CD8-positive, alpha-beta memory T cell (primary cell): ENCODE results near the gene MORN5. TPM values are rescaled to one million over a fixed set of nuclear protein-coding genes. Genes with fewer than 3 reads are reported as not detected.

Source experiments
- CTCF ChIA-PET: fragments of 350-600 bp; sonication (Branson Sonifier 250); formaldehyde crosslinking; loops from one replicate; lab custom pipeline; 2021; ENCODE audit warnings: antibody characterized with exemption; lab: Charles Lee
- POLR2A ChIA-PET: fragments of 350-600 bp; sonication (Branson Sonifier 250); formaldehyde crosslinking; loops from one replicate; lab custom pipeline; 2021; ENCODE audit warnings: antibody characterized with exemption; lab: Charles Lee
- DNase-seq, 5 donors: peaks; one replicate each; pipeline versions ENCODE4 v3.0.0 to v3.0.0-alpha.2; 2020 to 2022; ENCODE audit warnings: mixed read lengths in 1 of 5
- H3K27ac ChIP-seq: one replicate; pipeline ENCODE4 v1.7.0; 2013; ENCODE audit warnings: low read depth, mild to moderate bottlenecking, low read length, moderate library complexity
- H3K27me3 ChIP-seq: 2 replicates; pipeline ENCODE4 v1.7.0; 2013; ENCODE audit warnings: low read length, mild to moderate bottlenecking; ENCODE audit not compliant: insufficient read depth, poor library complexity, severe bottlenecking
- H3K36me3 ChIP-seq: 2 replicates; pipeline ENCODE4 v1.7.0; 2013; ENCODE audit warnings: mild to moderate bottlenecking, low read length, moderate library complexity; ENCODE audit not compliant: insufficient read depth
- H3K4me1 ChIP-seq: 2 replicates; pipeline ENCODE4 v1.7.0; 2013; ENCODE audit warnings: mild to moderate bottlenecking, low read length, moderate library complexity; ENCODE audit not compliant: insufficient read depth
- H3K4me3 ChIP-seq: 2 replicates; pipeline ENCODE4 v1.7.0; 2013; ENCODE audit warnings: mild to moderate bottlenecking, low read length
- H3K9me3 ChIP-seq: 2 replicates; pipeline ENCODE4 v1.7.0; 2013; ENCODE audit warnings: mild to moderate bottlenecking, low read length
- H3K27ac Mint-ChIP-seq, 8 donors: one replicate each; pipeline ENCODE4 v1.8.0; 2020 to 2021; ENCODE audit warnings: mixed read lengths in 8 of 8, mild to moderate bottlenecking in 6 of 8, inconsistent platforms in 3 of 8, moderate library complexity in 3 of 8
- H3K27me3 Mint-ChIP-seq, 2 donors: one replicate each; pipeline ENCODE4 v1.8.0; 2020 to 2021; ENCODE audit warnings: mixed read lengths in 2 of 2, mild to moderate bottlenecking in 1 of 2, moderate library complexity in 1 of 2
- H3K36me3 Mint-ChIP-seq, 3 donors: one replicate each; pipeline ENCODE4 v1.8.0; 2020 to 2021; ENCODE audit warnings: mixed read lengths in 3 of 3, inconsistent platforms in 1 of 3, mild to moderate bottlenecking in 1 of 3
- H3K4me1 Mint-ChIP-seq, 3 donors: one replicate each; pipeline ENCODE4 v1.8.0; 2020 to 2021; ENCODE audit warnings: mixed read lengths in 3 of 3, inconsistent platforms in 1 of 3, mild to moderate bottlenecking in 1 of 3
- H3K4me3 Mint-ChIP-seq, 7 donors: one replicate each; pipeline ENCODE4 v1.8.0; 2020 to 2021; ENCODE audit warnings: mixed read lengths in 7 of 7, mild to moderate bottlenecking in 6 of 7, moderate library complexity in 4 of 7, inconsistent platforms in 2 of 7
- H3K9me3 Mint-ChIP-seq, 5 donors: one replicate each; pipeline ENCODE4 v1.8.0; 2020 to 2022; ENCODE audit warnings: mixed read lengths in 5 of 5, mild to moderate bottlenecking in 3 of 5, moderate library complexity in 2 of 5, inconsistent platforms in 1 of 5
- polyA plus RNA-seq: library from polyadenylated mRNA; unstranded; fragments of 300-500 nt; fragmentation: Illumina TruSeq; gene quantifications from one replicate; pipeline ENCODE4 v1.2.3, GENCODE V29; 2021
- total RNA-seq, 2 experiments: library from RNA; stranded (reverse); gene quantifications; one replicate each; pipeline ENCODE4 v1.2.3, GENCODE V29; 2021

Gene MORN5
- total and polyA plus RNA-seq, 3 experiments from 2014 or later = not detected

DNA sequence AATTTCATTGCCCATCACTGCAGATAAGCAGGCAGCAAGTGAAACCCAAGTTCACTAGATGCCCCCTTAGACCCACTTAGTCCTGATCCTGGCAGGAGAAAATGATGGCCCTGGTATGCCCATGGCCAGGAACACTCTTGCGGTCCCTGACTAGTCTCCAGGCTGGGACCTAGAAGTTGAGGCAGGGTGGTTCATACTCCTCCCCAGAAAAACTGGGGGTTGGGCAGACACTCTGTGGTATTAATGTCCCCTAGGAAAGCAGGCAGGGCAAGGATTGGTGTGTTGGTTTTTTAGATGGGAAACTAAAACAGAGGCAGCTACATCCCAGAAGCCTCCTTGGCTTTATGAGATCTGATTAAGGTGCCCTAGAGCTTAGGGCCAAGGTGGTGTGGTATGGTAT, 56.0 kb downstream of the MORN5 start:
- no peak for DNase-seq
- no peak overlapping the region for H3K27ac ChIP-seq
- ChIA-PET POLR2A (no interaction called here), CTCF (no interaction called here)
- no peaks in the 10 kb centered on the region for H3K36me3 Mint-ChIP-seq
- H3K4me1 Mint-ChIP-seq = peaks cover 23 to 40% (median 26%) of the 10 kb centered on the region in 3 donors
- H3K27me3 ChIP-seq = peaks cover 42% of the 10 kb centered on the region
- H3K9me3 ChIP-seq = no peaks in the 10 kb centered on the region
- H3K4me1 ChIP-seq = peaks cover 13% of the 10 kb centered on the region
- H3K27ac Mint-ChIP-seq = no peak overlapping the region
- no peak overlapping the region for H3K4me3 Mint-ChIP-seq
- no peaks in the 10 kb centered on the region for H3K36me3 ChIP-seq
- peaks cover 63 to 86% of the 10 kb centered on the region in 2 donors for H3K27me3 Mint-ChIP-seq
- H3K9me3 Mint-ChIP-seq = no peaks in the 10 kb centered on the region
- H3K4me3 ChIP-seq = no peak overlapping the region

DNA sequence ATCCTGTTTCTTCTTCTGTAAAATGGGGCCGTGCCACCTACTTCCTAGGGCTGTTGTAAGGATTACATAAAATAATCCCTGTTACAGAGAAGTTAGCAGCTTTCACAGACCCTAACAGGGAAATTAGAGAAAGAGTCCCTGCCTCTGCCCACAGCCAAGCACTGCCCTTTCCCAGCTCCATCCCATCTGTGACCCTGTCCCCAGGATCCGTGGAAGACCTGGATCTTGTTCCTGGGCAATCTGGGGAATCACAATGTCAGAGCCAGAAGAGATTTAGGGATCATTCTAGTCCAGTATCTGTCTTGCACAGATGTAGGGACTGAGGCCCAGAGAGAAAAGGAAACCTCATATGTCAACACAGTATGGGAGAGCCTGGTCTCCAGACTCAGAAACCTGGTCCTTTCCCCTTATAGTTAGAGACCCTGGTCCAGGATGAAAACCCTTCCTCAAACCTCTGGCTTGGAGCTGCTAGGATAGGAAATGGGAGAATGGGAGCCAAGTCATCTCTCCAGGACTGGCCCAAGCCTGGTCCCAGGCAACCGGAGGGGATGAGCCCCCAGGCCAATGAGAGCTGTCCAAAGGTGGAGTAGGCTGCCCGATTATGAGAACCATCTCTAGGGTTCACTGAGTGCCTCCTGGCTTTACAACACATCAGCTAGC, 56.6 kb downstream of the MORN5 start:
- H3K4me1 Mint-ChIP-seq = peaks cover 23 to 43% (median 26%) of the 10 kb centered on the region in 3 donors
- H3K9me3 ChIP-seq = no peaks in the 10 kb centered on the region
- no peak for DNase-seq
- POLR2A ChIA-PET = no interaction called here
- H3K4me3 Mint-ChIP-seq = peak overlapping the region in 1 of 7 donors; percentile 25
- CTCF ChIA-PET = no interaction called here
- no peak overlapping the region for H3K4me3 ChIP-seq
- peaks cover 13% of the 10 kb centered on the region for H3K4me1 ChIP-seq
- H3K36me3 Mint-ChIP-seq = no peaks in the 10 kb centered on the region
- no peaks in the 10 kb centered on the region for H3K36me3 ChIP-seq
- peaks cover 47% of the 10 kb centered on the region for H3K27me3 ChIP-seq
- H3K27ac Mint-ChIP-seq = no peak overlapping the region
- no peak overlapping the region for H3K27ac ChIP-seq
- peaks cover 66 to 84% of the 10 kb centered on the region in 2 donors for H3K27me3 Mint-ChIP-seq
- no peaks in the 10 kb centered on the region for H3K9me3 Mint-ChIP-seq

DNA sequence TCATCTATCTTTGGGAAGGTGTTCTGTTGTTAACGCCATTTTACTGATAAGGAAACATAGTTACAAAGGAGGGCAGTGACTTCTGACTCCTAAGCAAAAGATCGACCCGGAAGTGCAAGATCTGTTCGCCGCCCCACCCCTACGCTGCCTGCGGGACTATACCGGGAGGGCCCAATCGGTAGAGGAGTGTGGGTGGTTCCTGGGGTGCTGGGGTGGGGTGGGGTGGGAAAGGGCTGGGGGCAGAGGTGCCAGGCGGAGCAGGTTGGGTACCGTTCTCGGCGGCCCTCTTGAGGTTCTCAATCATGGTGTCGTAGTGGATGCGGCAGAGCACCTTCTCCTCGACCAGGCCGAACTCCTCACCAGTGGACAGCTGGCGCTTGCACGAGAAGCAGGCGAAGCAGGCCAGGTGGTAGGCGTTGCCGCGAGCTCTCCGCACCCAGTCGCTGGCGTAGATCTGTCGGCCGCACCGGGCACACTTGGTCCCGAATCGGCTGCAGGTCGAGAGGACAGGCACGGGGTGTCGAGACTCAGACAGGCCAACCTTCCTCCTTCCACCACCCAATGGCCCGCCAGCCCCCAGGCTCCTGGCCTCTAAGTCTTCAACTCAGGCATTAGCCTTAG, 57.2 kb downstream of the MORN5 start:
- no peak overlapping the region for H3K4me3 Mint-ChIP-seq
- Histone ChIP-seq H3K36me3 (no peaks in the 10 kb centered on the region), H3K4me1 (peaks cover 13% of the 10 kb centered on the region), H3K27ac (no peak overlapping the region), H3K4me3 (no peak overlapping the region), H3K27me3 (peaks cover 43% of the 10 kb centered on the region), H3K9me3 (no peaks in the 10 kb centered on the region)
- no peak for DNase-seq
- no peaks in the 10 kb centered on the region for H3K9me3 Mint-ChIP-seq
- peaks cover 65 to 84% of the 10 kb centered on the region in 2 donors for H3K27me3 Mint-ChIP-seq
- H3K4me1 Mint-ChIP-seq = peaks cover 23 to 47% (median 26%) of the 10 kb centered on the region in 3 donors
- ChIA-PET CTCF (no interaction called here), POLR2A (no interaction called here)
- no peaks in the 10 kb centered on the region for H3K36me3 Mint-ChIP-seq
- H3K27ac Mint-ChIP-seq = no peak overlapping the region

DNA sequence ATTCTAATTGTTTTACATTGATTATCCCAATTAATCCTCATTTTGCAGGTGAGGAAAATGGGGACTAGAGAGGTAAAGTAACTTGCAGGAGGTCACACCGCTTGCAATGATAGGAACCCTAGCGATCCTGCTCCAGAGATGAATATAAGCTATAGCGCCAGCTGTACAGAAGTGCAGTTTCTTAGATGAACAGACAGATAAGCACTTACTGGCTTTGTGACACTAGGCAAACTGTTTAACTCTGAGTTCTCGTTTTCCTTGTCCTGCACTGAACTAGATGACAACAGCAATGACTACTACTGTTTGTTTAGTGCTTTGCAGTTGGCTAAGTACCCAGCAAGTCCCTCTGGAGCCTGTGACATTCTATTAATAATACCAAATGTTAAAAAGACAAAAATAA, 57.9 kb downstream of the MORN5 start:
- peaks cover 65 to 85% of the 10 kb centered on the region in 2 donors for H3K27me3 Mint-ChIP-seq
- H3K27me3 ChIP-seq = peaks cover 43% of the 10 kb centered on the region

DNA sequence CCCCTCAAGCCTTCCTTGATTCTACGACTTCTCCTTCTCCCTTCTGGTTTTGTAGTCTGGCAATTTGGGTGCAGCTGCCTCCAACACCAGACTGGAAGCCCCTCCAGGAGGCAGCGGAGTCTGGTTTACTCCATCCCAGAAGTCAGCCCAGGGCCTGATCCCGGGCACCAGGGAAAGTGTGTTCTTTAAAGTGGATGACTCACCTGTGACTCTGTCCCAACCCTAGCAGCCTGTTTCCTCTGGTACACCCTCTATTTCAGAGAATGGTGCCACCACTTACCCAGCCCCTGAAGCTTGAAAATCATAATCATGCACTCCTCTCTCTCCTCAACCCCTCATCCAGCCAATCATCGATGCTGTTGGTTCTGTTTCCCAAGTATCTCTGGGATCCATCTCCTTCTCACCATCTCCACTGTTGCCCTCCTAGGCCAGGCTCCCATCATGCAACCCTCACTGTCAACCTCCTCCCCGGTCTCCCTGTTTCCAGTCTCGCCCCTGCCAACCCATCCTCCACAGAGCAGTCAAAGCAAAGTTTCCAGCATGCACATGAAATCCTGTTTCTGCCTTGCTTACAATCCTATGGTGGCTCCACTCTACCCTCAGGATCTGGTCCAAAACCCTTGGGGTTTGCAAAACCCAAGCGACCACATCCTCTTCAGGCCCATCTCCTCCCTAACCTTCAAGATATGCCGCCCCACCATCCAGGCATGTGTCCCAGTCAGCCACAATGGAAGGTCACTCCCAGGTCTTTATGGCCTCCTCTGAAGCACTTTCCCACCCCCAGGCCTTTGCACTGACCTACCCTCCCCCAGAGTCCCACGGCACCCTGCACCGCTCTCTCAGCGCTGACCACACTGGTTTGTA, 58.6 kb downstream of the MORN5 start:
- peaks cover 67 to 85% of the 10 kb centered on the region in 2 donors for H3K27me3 Mint-ChIP-seq
- no peaks in the 10 kb centered on the region for H3K9me3 ChIP-seq
- H3K4me3 Mint-ChIP-seq = peak overlapping the region in 6 of 7 donors; percentile 15 to 72 (median 40)
- H3K9me3 Mint-ChIP-seq = no peaks in the 10 kb centered on the region
- ChIA-PET POLR2A (no interaction called here), CTCF (no interaction called here)
- H3K27ac Mint-ChIP-seq = peak overlapping the region in 1 of 8 donors; percentile 21
- DNase-seq = no peak
- no peak overlapping the region for H3K4me3 ChIP-seq
- H3K36me3 ChIP-seq = no peaks in the 10 kb centered on the region
- no peaks in the 10 kb centered on the region for H3K36me3 Mint-ChIP-seq
- peaks cover 10% of the 10 kb centered on the region for H3K4me1 ChIP-seq
- H3K4me1 Mint-ChIP-seq = peaks cover 21 to 46% (median 26%) of the 10 kb centered on the region in 3 donors
- peaks cover 38% of the 10 kb centered on the region for H3K27me3 ChIP-seq
- no peak overlapping the region for H3K27ac ChIP-seq

More for the DNA sequence above, 57.9 kb downstream of the MORN5 start:
- no peaks in the 10 kb centered on the region for H3K9me3 Mint-ChIP-seq
- peaks cover 13% of the 10 kb centered on the region for H3K4me1 ChIP-seq
- H3K4me1 Mint-ChIP-seq = peaks cover 23 to 46% (median 26%) of the 10 kb centered on the region in 3 donors
- no peak overlapping the region for H3K4me3 ChIP-seq
- DNase-seq = no peak
- CTCF ChIA-PET = no interaction called here
- H3K27ac ChIP-seq = no peak overlapping the region
- no peak overlapping the region for H3K27ac Mint-ChIP-seq
- H3K4me3 Mint-ChIP-seq = peak overlapping the region in 1 of 7 donors; percentile 38
- POLR2A ChIA-PET = no interaction called here
- no peaks in the 10 kb centered on the region for H3K36me3 ChIP-seq
- no peaks in the 10 kb centered on the region for H3K9me3 ChIP-seq
- H3K36me3 Mint-ChIP-seq = no peaks in the 10 kb centered on the region

DNA sequence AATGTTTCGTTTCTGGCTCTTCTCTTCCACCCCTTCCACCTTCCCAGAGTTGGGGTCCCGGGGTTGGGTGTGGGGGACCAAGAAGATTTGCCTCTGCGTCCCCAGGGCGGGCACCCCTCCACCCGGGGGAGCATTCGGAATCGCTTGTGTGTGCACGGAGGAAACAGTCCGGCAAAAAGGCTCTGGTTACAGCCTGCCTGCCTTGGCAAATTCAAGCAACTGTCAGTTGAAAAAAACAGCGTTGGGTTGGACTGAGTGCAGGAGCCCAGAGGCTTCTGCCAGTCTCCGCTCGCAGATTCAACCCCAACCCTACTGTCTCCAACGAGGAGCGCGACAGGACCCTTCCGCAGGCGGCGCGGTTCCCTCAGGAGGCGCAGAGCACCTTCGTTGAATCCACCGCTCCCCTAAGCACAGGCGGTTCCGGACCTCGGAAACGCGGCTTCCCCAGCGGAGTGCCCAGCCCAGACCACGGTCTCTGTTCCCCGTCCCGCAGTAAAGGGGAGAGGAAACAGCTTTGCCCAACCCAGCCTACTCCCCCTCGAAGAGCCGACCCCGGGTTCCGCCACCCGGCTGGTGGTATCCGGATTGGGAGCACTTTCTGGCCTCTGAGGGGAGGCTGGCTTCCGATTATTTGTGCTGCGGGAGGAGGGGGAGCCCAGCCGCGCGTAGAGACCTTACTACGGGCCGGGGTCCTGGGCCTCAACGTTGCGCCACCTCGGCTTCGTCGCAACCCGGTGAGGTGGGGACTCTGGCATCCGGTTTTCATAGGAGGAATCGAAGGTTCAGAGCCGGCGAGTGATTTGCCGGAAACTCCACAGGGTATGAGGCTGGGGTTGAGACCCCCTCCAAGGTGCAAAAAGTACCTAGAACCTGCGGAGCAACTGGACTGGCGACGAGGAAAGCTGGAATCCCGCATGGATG, 59.5 kb downstream of the MORN5 start:
- Mint-ChIP-seq H3K9me3 (no peaks in the 10 kb centered on the region), H3K4me1 (peaks cover 21 to 42% (median 26%) of the 10 kb centered on the region in 3 donors), H3K36me3 (no peaks in the 10 kb centered on the region), H3K27me3 (peaks cover 71 to 90% of the 10 kb centered on the region in 2 donors), H3K27ac (peak overlapping the region in 1 of 8 donors; percentile 29), H3K4me3 (peak overlapping the region in 6 of 7 donors; percentile 45 to 72 (median 64))
- POLR2A ChIA-PET = no interaction called here
- Histone ChIP-seq H3K9me3 (no peaks in the 10 kb centered on the region), H3K36me3 (no peaks in the 10 kb centered on the region), H3K27me3 (peaks cover 34% of the 10 kb centered on the region), H3K27ac (no peak overlapping the region), H3K4me3 (no peak overlapping the region), H3K4me1 (peaks cover 7% of the 10 kb centered on the region)
- DNase-seq = no peak
- CTCF ChIA-PET = no interaction called here

DNA sequence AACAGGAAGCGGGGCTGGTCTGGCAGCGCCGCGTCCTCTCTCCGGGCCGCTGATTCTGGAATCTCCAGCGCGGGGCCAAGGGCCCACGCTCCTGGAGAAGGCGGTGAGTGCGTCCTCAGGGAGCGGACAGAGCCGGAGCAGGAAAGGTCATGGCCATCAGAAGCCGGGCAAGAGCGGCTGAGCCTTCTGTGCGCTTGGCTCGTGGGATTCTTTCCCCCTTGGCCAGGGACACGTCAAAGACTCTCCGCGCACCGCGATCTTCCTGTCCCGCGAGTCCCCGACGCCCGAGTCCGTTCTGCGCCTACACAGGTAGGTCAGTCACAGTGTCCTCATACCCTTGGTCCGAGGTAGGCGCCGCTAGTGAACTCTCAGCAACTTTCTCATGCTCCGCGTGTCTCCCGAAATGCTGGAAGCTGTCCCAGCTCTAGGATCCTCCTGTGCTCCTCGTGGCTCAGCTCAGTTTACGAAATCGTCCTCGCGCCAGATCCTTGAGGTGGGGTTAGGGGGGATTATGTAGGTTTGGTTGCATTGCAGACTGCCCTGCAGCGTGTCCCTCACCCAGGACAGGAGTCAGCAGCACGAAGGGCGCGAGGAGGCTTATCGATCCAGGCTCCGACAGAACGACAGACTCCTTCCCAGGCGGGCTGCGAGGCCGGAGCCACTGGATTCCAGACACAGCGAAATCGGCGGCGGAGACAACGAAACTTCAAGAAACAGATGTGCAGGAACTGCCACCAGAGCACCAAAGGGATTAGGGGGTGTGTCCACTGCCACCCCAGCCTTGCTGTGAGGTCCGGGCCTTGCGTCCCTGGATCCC, 60.4 kb downstream of the MORN5 start:
- Histone ChIP-seq H3K36me3 (no peaks in the 10 kb centered on the region), H3K27me3 (peaks cover 29% of the 10 kb centered on the region), H3K27ac (no peak overlapping the region), H3K4me3 (no peak overlapping the region), H3K9me3 (no peaks in the 10 kb centered on the region), H3K4me1 (peaks cover 7% of the 10 kb centered on the region)
- CTCF ChIA-PET = no interaction called here
- Mint-ChIP-seq H3K27ac (no peak overlapping the region), H3K4me3 (peak overlapping the region in 5 of 7 donors; percentile 58 to 72 (median 66)), H3K36me3 (no peaks in the 10 kb centered on the region), H3K4me1 (peaks cover 19 to 38% (median 22%) of the 10 kb centered on the region in 3 donors), H3K27me3 (peaks cover 72 to 90% of the 10 kb centered on the region in 2 donors), H3K9me3 (no peaks in the 10 kb centered on the region)
- POLR2A ChIA-PET = no interaction called here
- no peak for DNase-seq
